Endothelial cell (in vitro differentiated cells): ENCODE data around the gene SPRY1. TPM values are rescaled to one million over a fixed set of nuclear protein-coding genes. Genes with fewer than 3 reads are reported as not detected.

Source experiments
- DNase-seq: peaks from one replicate; pipeline ENCODE4 v3.0.0; 2021; ENCODE audit warnings: low spot score
- H3K27ac Mint-ChIP-seq: one replicate; pipeline ENCODE4 v1.8.0; 2021; ENCODE audit warnings: mixed read lengths, inconsistent platforms; ENCODE audit not compliant: unreplicated experiment
- H3K27me3 Mint-ChIP-seq: one replicate; pipeline ENCODE4 v1.8.0; 2021; ENCODE audit warnings: mild to moderate bottlenecking, moderate library complexity, mixed read lengths, inconsistent platforms; ENCODE audit not compliant: unreplicated experiment
- H3K36me3 Mint-ChIP-seq: one replicate; pipeline ENCODE4 v1.8.0; 2021; ENCODE audit warnings: mild to moderate bottlenecking, low read depth, mixed read lengths, inconsistent platforms; ENCODE audit not compliant: unreplicated experiment
- H3K4me1 Mint-ChIP-seq: one replicate; pipeline ENCODE4 v1.8.0; 2021; ENCODE audit warnings: mild to moderate bottlenecking, mixed read lengths, inconsistent platforms; ENCODE audit not compliant: unreplicated experiment
- H3K4me3 Mint-ChIP-seq: one replicate; pipeline ENCODE4 v1.8.0; 2021; ENCODE audit warnings: mild to moderate bottlenecking, mixed read lengths, inconsistent platforms; ENCODE audit not compliant: unreplicated experiment
- H3K9me3 Mint-ChIP-seq: one replicate; pipeline ENCODE4 v1.8.0; 2021; ENCODE audit warnings: mixed read lengths, inconsistent platforms; ENCODE audit not compliant: unreplicated experiment
- CTCF ChIP-seq: fragments of 200-600 bp; sonication (generic); IDR thresholded peaks from one replicate; pipeline ENCODE4 v1.5.0; 2021; ENCODE audit warnings: antibody characterized with exemption; ENCODE audit not compliant: unreplicated experiment
- total RNA-seq: library from RNA; stranded (reverse); fragmentation: NEBNext Ultra II Directional; extraction: Animal tissue kit (Norgen Biotek cat#: 25700); gene quantifications from one replicate; pipeline ENCODE4 v1.2.1, GENCODE V29; 2021; ENCODE audit not compliant: unreplicated experiment

Gene SPRY1
- total RNA-seq, 1 donor from 2014 or later, result 58.3 TPM

GRCh38 chr4:123353656-123354055, 42.9 kb upstream of the SPRY1 start:
- H3K4me3 Mint-ChIP-seq, result no peak overlapping the region
- peaks cover 21% of the 10 kb centered on the region for H3K4me1 Mint-ChIP-seq
- no peak for TF ChIP-seq CTCF
- H3K9me3 Mint-ChIP-seq, result no peaks in the 10 kb centered on the region
- H3K27me3 Mint-ChIP-seq, result peaks cover 5% of the 10 kb centered on the region
- no peak overlapping the region for H3K27ac Mint-ChIP-seq
- H3K36me3 Mint-ChIP-seq, result no peaks in the 10 kb centered on the region
- DNase-seq, result no peak

DNA sequence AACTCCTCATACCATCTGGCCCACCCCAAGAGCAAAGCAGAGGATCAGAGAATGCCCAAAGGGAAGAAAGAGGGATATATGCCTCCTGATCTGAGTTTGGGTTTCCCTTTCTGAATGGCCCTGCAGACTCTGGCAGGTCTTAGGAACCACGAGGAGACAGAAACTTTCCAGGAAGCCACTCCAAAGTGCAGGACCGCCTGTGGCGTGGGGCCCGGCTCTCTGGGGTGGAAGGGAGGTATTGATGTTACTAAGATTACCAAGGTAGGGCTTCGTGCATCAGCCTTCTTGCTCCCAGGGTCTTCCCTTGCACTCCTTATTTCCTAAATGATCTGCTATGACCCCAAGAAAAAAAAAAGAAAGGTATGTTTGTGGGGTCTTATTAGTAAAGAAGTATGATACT, 41.9 kb upstream of the SPRY1 start:
- no peak for TF ChIP-seq CTCF
- DNase-seq, result no peak
- peaks cover 19% of the 10 kb centered on the region for H3K4me1 Mint-ChIP-seq
- no peak overlapping the region for H3K27ac Mint-ChIP-seq
- peaks cover 5% of the 10 kb centered on the region for H3K27me3 Mint-ChIP-seq
- H3K9me3 Mint-ChIP-seq, result no peaks in the 10 kb centered on the region
- no peaks in the 10 kb centered on the region for H3K36me3 Mint-ChIP-seq
- no peak overlapping the region for H3K4me3 Mint-ChIP-seq

DNA sequence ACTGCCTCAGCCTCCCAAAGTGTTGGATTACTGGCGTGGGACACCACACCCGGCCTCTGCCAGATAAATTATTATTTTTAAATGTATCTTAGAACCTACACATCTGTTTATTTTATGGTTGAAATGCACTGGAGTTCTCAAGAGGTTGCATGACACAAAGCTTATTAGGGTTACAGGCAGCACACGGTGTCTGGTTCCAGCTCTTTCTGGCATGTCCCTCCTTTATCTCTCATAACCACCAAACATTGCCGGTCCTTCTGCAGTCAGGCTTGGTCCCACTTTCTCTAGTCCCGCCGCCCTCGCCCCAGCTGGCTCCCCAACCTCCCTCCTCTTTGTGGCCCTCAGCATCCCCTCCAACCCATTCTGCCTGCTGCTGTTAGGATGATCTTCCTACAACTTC, 39.7 kb upstream of the SPRY1 start:
- Mint-ChIP-seq H3K4me1 (peaks cover 17% of the 10 kb centered on the region), H3K27ac (no peak overlapping the region), H3K36me3 (no peaks in the 10 kb centered on the region), H3K4me3 (no peak overlapping the region), H3K27me3 (peaks cover 5% of the 10 kb centered on the region), H3K9me3 (no peaks in the 10 kb centered on the region)
- no peak for DNase-seq
- no peak for TF ChIP-seq CTCF

GRCh38 chr4:123359449-123360315, 36.9 kb upstream of the SPRY1 start:
- no peaks in the 10 kb centered on the region for H3K36me3 Mint-ChIP-seq
- H3K9me3 Mint-ChIP-seq, result no peaks in the 10 kb centered on the region
- no peak overlapping the region for H3K27ac Mint-ChIP-seq
- no peak for TF ChIP-seq CTCF
- no peaks in the 10 kb centered on the region for H3K4me1 Mint-ChIP-seq
- no peak overlapping the region for H3K4me3 Mint-ChIP-seq
- H3K27me3 Mint-ChIP-seq, result peaks cover 3% of the 10 kb centered on the region
- no peak for DNase-seq

DNA sequence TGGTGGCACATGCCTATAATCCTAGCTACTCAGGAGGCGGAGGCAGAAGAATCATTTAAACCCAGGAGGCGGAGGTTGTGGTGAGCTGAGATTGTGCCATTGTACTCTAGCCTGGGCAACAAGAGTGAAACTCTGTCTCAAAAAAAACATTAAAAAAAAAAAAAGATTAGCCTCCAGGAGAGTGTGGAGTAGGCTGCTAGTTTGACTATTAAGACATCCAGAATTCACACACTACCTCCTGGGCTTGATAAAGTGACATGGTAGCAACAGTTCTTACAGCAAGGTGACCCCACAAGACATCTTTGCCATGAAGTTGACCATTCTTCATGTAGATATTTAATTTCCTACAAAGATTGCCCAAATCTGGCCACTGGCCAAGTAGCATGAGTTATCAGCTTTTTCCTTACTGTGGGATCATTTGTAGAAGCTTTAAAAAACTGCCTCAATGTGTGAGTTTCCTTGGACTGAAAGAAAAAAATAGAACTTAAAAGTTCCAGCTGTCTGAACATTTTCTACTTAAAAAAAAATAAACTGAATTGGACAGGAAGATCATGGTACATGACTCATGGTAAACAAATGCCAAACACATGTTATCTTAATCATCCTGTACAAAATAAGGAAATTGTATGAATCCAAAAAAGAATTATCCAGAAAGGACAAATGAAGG, 35.3 kb upstream of the SPRY1 start:
- H3K27ac Mint-ChIP-seq, result no peak overlapping the region
- H3K4me3 Mint-ChIP-seq, result no peak overlapping the region
- peaks cover 3% of the 10 kb centered on the region for H3K27me3 Mint-ChIP-seq
- DNase-seq, result no peak
- no peaks in the 10 kb centered on the region for H3K4me1 Mint-ChIP-seq
- H3K36me3 Mint-ChIP-seq, result no peaks in the 10 kb centered on the region
- no peaks in the 10 kb centered on the region for H3K9me3 Mint-ChIP-seq
- no peak for TF ChIP-seq CTCF
